NT2/D1 (cell line): ENCODE measurements around the gene ERC2.

ENCODE experiments used
- SUZ12 ChIP-seq: IDR thresholded peaks from 2 replicates; pipeline ENCODE4 v1.6.1; 2011; ENCODE audit not compliant: insufficient read length, insufficient read depth; ENCODE audit errors: extremely low read depth
- YY1 ChIP-seq: IDR thresholded peaks from 2 replicates; pipeline ENCODE4 v1.6.1; 2011; ENCODE audit not compliant: insufficient read length, insufficient read depth
- ZNF274 ChIP-seq: IDR thresholded peaks from 2 replicates; pipeline ENCODE4 v1.6.1; 2011; ENCODE audit warnings: mild to moderate bottlenecking, low read depth, low read length

DNA sequence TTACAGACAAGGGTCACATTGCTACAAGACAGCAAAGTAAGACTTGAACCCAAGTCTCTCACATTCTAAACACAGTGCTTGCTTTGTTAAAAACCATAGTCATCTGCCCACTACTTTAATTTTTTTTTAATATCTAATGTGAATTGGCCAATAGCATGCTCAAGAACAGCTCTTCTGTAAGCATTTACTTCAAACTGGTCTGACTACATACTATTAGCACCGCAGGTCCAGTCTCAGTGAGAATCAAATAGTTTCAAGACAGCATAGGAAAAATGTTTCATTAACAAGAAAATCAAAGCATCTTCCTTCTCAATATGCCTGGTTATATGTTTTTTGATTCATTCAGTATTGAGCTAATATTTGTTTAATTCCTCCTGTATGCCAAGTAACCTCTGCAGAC, 419.9 kb downstream of the ERC2 start:
- TF ChIP-seq ZNF274: no peak
- no peak for TF ChIP-seq YY1
- TF ChIP-seq SUZ12: no peak
